NOMO-1 treated with DMSO at 0.1 percent for 48 hours (cell line): ENCODE results near the gene AP3S1.

ENCODE experiments used
- DNase-seq: peaks from one replicate; lab custom pipeline; 2025; ENCODE audit not compliant: unreplicated experiment; lab: John Stamatoyannopoulos, UW

Gene AP3S1

GRCh38 chr5:115934388-115934974 is 92.7 kb downstream of the AP3S1 start:
- no peak for DNase-seq

DNA sequence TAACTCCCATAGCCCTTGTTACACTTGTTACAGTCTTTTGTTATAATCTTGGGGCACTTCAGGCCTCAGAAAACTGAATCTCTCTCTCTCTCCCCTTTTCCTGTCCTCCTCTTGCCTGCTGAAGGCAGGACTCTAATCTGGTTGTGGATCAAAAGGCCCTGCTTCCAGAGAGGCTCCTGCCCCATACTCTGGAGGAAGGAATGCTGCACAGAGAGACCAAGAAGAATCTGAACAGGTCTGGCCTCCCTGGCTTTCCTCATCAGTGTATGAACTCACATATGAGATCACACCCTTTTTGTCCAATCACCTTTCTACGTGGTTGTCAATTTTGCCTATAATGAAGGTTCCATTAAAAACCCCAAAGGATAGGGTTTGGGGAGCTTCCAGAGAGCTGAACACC is 94.3 kb downstream of the AP3S1 start:
- DNase-seq = no peak

- no peak for DNase-seq
Measured at GRCh38 chr5:115939059-115939458, 97.3 kb downstream of the AP3S1 start.

- no peak for DNase-seq
Measured at GRCh38 chr5:115940080-115940810, 98.5 kb downstream of the AP3S1 start.

GRCh38 chr5:115941051-115941675 is 99.4 kb downstream of the AP3S1 start:
- DNase-seq = peak; percentile 31

DNA sequence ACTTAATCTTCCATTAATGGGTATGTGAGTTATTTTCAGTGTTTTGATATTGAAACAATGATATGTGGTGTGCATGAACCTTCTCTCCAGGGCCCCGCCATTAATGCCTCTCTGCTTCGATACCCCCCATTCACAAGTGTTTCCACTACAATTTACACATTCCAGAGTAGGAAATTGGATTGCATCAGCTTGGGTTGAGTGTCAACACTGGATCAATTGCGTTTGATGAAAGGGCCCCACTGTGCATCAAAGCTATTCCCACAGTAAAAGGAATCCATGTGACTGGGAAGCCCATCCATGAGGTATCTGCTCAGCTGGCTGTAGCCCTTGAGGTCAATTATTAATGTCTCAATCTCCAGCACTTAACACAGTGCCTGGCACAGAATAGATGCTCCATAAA is 102.8 kb downstream of the AP3S1 start:
- DNase-seq = no peak

- no peak for DNase-seq
Measured at GRCh38 chr5:115946655-115947054, 104.9 kb downstream of the AP3S1 start.

DNA sequence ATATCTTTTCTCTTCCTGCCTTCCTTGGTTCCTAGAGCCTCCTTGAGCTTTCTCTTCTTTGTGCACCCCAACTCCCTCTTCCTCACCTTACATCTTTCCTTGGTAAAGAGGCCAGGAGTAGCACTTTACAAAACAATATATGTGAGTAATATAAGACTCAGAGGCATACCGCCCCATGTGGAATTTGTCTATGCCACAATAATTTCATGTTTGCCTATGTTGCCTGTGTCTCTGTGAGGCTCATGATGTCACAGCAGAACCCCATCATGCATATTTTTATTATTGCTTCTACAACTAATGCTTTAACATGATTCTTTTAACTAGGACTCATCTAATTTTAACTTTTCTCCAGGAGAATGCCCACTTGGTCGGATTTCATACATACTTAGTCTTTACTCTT is 105.5 kb downstream of the AP3S1 start:
- DNase-seq = no peak

GRCh38 chr5:115948091-115948534 is 106.4 kb downstream of the AP3S1 start:
- DNase-seq = peak; percentile 30

DNA sequence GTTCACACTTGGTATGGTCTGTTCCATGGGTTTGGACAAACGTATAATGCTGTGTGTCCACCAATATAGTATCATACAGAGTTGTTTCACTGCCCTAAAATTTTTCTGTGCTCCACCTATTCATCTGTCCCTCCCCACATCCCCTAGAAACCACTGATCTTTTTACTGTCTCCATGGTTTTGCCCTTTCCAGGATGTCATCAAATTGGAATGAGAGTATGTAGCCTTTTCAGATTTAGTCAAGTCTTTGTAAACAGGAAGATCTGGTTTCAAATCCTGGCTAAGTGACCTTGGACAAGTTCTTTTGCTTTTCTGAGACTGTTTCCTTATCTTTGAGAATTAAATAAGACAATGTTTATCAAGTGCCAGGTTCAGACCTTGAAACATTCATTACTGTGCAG is 107.4 kb downstream of the AP3S1 start:
- DNase-seq = no peak

- no peak for DNase-seq
Measured at GRCh38 chr5:115952588-115952987, 110.9 kb downstream of the AP3S1 start.

GRCh38 chr5:115954144-115954543 is 112.4 kb downstream of the AP3S1 start:
- no peak for DNase-seq

DNA sequence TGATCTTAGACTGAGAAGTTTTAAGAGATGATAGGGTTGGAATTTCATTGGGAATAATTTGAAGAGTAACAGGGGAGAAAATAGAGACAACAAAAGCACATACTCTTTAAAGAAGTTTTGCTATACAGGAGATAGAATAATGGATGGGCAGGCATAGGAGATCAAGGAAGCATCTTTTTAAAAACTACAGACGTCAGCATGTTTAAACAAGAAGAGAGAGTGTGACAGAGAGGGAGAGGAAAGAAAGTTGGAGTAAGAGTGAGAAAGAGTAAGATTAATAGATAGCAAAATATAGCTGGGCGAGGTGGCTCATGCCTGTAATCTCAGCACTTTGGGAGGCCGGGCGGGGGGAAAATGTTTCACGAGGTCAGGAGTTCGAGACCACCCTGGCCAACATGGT is 115.2 kb downstream of the AP3S1 start:
- no peak for DNase-seq

- no peak for DNase-seq
Measured at GRCh38 chr5:115961381-115962238, 119.9 kb downstream of the AP3S1 start.

DNA sequence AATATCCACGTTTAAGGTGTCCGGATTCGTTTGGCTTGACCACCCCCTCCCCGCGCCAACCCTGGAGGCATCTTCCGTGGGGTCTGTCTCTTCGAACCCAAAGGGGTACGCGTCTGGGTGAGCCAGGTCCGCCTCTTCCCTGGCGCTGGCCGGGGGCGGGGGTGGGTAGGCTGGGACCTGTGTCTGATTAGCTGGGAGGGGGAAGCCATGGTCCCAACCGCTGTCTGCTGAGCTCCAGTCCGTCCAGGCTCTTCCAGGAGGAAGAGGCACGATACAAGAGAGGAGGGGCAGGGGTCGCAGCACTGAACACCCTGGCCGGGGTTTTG is 120.5 kb downstream of the AP3S1 start, which contains the start of gene LVRN:
Gene LVRN, plus strand, starts transcription at position 237 of the 326 bp plus-strand sequence. CDS start 143 bp downstream, outside the sequence.
- DNase-seq = no peak

DNA sequence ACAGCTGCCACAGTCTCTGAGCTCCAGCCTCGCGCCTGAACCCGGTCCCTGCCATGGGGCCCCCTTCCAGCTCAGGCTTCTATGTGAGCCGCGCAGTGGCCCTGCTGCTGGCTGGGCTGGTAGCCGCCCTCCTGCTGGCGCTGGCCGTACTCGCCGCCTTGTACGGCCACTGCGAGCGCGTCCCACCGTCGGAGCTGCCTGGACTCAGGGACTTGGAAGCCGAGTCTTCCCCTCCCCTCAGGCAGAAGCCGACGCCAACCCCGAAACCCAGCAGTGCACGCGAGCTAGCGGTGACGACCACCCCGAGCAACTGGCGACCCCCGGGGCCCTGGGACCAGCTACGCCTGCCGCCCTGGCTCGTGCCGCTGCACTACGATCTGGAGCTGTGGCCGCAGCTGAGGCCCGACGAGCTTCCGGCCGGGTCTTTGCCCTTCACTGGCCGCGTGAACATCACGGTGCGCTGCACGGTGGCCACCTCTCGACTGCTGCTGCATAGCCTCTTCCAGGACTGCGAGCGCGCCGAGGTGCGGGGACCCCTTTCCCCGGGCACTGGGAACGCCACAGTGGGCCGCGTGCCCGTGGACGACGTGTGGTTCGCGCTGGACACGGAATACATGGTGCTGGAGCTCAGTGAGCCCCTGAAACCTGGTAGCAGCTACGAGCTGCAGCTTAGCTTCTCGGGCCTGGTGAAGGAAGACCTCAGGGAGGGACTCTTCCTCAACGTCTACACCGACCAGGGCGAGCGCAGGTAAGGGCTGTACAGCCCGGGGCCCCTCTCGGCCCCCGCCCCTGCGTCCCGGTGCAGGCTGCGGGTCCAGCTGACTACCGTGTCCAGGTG is 121.0 kb downstream of the AP3S1 start:
- no peak for DNase-seq

GRCh38 chr5:115963566-115963965 is 121.8 kb downstream of the AP3S1 start:
- no peak for DNase-seq
